Effector memory CD4-positive, alpha-beta T cell (primary cell): ENCODE data around the gene CPNE9.

ENCODE experiments used
- DNase-seq, 3 donors: peaks; one replicate each; pipeline ENCODE4 v3.0.0-alpha.2; 2020
- H3K27ac ChIP-seq: 2 replicates; pipeline ENCODE4 v1.7.0; 2013; ENCODE audit warnings: mild to moderate bottlenecking, low read length, moderate library complexity; ENCODE audit not compliant: insufficient read depth, poor library complexity, severe bottlenecking
- H3K27me3 ChIP-seq: replicated peaks from 2 replicates; pipeline ENCODE4 v1.7.0; 2013; ENCODE audit warnings: mild to moderate bottlenecking, low read length; ENCODE audit not compliant: insufficient read depth, control insufficient read depth, poor library complexity, severe bottlenecking
- H3K36me3 ChIP-seq: 2 replicates; pipeline ENCODE4 v1.7.0; 2013; ENCODE audit warnings: mild to moderate bottlenecking, low read length, moderate library complexity; ENCODE audit not compliant: control insufficient read depth, insufficient read depth
- H3K4me1 ChIP-seq: 2 replicates; pipeline ENCODE4 v1.7.0; 2013; ENCODE audit warnings: low read length, mild to moderate bottlenecking; ENCODE audit not compliant: control insufficient read depth, insufficient read depth, poor library complexity, severe bottlenecking
- H3K4me3 ChIP-seq: 2 replicates; pipeline ENCODE4 v1.7.0; 2013; ENCODE audit warnings: low read length, low read depth, mild to moderate bottlenecking; ENCODE audit not compliant: insufficient read depth, poor library complexity, severe bottlenecking
- H3K9me3 ChIP-seq: 2 replicates; pipeline ENCODE4 v1.7.0; 2013; ENCODE audit warnings: mild to moderate bottlenecking, low read length, moderate library complexity; ENCODE audit not compliant: control insufficient read depth

CPNE9 gene

DNA sequence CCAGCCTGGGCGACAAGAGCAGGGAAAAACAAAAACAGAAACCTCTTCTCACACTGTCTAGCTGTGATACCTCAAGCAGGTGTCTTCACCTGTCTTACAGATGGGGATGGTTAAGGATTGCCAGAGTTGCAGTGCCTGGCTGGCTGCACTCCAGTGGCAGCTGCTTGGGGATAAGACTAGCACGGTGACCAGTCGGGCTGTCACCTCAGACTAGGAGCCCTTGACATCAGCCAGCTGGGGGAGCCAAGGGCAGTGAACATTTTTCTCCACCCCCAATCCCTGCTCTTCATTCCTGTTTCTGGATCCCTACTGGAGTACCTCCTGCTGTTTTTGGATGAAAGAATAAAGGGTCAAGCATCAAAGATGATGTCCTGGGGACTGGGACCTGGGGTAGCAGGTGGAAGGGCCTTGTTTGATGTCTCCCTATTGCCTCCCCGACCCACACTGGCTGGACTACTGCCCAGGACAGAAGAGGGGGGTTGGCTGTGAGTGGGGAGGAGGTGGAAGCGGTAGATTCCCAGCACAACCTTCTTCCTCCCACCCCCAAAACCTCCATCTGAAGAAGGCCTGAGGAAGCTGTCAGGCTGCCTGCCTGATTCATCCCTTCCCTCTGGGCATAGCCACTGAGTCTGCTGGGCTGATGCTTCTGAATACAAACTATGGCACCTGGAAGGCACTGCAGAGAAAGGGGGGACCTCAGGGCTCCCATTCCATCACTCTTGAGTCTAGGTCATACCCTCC, 7.0 kb upstream of the CPNE9 start:
- H3K27me3 ChIP-seq = no peaks in the 10 kb centered on the region
- no peak overlapping the region for H3K27ac ChIP-seq
- no peaks in the 10 kb centered on the region for H3K4me1 ChIP-seq
- no peak overlapping the region for H3K4me3 ChIP-seq
- DNase-seq = no peak
- H3K36me3 ChIP-seq = peaks cover 62% of the 10 kb centered on the region
- H3K9me3 ChIP-seq = no peaks in the 10 kb centered on the region

DNA sequence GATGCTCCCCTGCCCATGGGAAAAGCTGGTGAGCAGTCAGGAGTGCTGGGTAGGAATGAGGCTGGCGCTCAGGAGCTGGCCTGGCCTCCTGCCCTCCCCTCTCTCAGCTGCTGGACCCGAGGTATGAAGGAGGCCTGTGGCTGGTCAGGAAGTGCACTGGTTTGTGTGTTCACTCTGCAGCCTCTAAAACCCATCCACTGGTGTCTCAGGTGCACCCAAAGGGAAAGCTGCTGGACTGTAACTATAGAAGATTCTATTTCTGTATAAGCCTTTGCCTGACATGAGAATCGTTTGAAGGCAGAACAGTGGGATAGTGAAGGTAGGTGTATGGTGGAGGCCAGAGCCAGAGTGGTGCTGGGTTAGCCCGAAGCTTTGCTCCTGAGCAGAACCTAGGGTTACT, 5.7 kb upstream of the CPNE9 start:
- no peaks in the 10 kb centered on the region for H3K9me3 ChIP-seq
- H3K4me1 ChIP-seq = no peaks in the 10 kb centered on the region
- no peak for DNase-seq
- H3K36me3 ChIP-seq = peaks cover 50% of the 10 kb centered on the region
- H3K27ac ChIP-seq = no peak overlapping the region
- no peaks in the 10 kb centered on the region for H3K27me3 ChIP-seq
- no peak overlapping the region for H3K4me3 ChIP-seq

DNA sequence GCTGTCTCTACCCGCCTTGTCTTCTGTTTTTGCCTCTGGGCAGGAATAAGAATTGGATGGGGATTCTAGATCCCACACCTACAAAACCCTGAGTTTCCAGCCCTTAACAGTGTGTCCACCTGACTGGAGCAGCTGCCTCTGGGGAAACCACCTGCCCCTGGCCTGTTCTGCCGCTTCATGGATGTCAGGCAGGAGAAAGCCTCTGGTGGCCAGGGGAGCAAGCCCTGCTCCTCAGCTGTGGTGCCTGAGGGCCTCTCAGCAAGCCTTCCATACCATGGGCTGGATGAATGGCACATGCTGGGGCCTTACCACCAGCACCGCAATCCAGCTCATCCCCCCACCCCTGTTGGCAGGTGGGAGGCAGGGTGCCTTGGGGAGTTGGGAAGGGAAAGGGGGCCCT, 5.3 kb upstream of the CPNE9 start:
- no peak for DNase-seq
- H3K27ac ChIP-seq = no peak overlapping the region
- H3K36me3 ChIP-seq = peaks cover 46% of the 10 kb centered on the region

DNA sequence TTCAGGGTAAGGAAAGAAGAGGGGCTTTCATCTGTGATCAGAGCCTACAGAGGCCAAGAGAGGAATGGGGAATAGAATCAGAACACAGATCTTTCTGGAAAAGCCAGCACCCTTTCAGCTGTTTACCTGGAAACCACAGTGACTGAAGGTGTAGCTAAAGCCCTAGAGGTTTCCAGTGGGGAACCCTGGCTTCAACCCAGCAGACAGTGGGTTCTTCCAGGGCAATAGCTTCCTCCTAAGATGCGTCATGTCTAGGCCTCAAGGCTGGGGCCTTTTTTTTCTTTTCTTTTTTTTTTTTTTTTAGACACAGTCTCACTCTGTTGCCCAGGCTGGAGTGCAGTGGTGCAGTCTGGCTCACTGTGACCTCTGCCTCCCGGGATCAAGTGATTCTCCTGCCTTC, 3.1 kb upstream of the CPNE9 start:
- peaks cover 25% of the 10 kb centered on the region for H3K36me3 ChIP-seq
- DNase-seq = no peak
- H3K27me3 ChIP-seq = peaks cover 9% of the 10 kb centered on the region
- no peak overlapping the region for H3K27ac ChIP-seq
- no peak overlapping the region for H3K4me3 ChIP-seq
- peaks cover 14% of the 10 kb centered on the region for H3K4me1 ChIP-seq
- no peaks in the 10 kb centered on the region for H3K9me3 ChIP-seq

More for the DNA sequence above, 5.3 kb upstream of the CPNE9 start:
- no peak overlapping the region for H3K4me3 ChIP-seq
- no peaks in the 10 kb centered on the region for H3K27me3 ChIP-seq
- no peaks in the 10 kb centered on the region for H3K9me3 ChIP-seq
- no peaks in the 10 kb centered on the region for H3K4me1 ChIP-seq

DNA sequence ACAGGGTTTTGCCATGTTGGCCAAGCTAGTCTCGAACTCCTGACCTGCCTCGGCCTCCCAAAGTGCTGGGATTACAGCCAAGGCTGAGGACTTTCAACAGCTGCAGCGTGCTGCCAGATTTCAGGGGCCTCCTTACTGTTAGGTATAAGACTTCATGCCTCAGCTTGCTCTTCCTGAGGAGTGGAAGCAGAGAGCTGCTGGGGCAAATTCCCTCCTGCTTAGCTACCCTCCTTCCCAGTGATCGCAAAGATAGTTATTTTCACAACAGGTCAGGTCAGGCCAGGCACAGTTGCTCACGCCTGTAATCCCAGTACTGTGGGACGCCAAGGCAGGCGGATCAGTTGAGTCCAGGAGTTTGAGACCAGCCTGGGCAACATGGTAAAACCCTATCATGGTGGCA, 2.6 kb upstream of the CPNE9 start:
- no peak overlapping the region for H3K4me3 ChIP-seq
- H3K9me3 ChIP-seq = no peaks in the 10 kb centered on the region
- H3K36me3 ChIP-seq = peaks cover 21% of the 10 kb centered on the region

DNA sequence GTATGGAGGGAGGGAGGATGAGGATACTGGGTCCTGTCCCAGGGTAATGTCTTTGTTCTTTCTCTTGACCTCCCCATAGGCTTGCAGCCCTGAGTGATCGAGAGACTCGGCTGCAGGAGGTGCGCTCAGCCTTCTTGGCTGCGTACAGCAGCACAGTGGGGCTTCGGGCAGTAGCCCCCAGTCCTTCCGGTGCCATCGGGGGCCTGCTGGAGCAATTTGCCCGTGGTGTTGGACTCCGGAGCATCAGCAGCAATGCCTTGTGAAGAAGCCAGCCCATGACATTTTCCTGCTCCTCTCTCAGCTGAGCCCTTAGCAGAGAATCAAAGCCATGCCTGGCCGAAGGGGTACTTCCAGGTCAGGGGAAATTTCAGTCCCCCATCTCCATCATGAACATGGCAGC, 1.9 kb upstream of the CPNE9 start:
- peaks cover 14% of the 10 kb centered on the region for H3K4me1 ChIP-seq
- no peak overlapping the region for H3K4me3 ChIP-seq
- no peak for DNase-seq
- H3K27me3 ChIP-seq = peaks cover 9% of the 10 kb centered on the region
- no peaks in the 10 kb centered on the region for H3K9me3 ChIP-seq
- no peak overlapping the region for H3K27ac ChIP-seq
- peaks cover 20% of the 10 kb centered on the region for H3K36me3 ChIP-seq

More for the DNA sequence above, 2.6 kb upstream of the CPNE9 start:
- peaks cover 14% of the 10 kb centered on the region for H3K4me1 ChIP-seq
- no peak overlapping the region for H3K27ac ChIP-seq
- DNase-seq = no peak
- H3K27me3 ChIP-seq = peaks cover 9% of the 10 kb centered on the region

DNA sequence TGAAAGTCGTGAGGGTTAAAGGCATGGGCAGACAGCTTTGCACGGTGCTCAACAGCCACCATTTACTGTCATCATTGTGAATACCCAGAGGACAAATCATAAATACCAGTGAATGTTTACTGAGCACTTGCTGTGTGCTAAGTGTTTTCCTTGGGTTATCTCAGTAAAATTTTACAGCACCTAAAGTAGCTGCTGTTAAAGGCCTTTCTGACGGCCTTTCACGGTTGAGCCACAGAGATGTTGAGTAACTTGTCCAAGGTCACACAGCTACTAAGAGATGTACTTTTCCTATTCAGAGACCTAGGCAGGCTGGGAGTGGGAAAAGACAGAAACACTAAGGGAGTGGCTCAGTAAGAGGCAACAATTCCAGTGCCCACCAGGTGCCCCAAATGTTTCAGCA, 393 bp upstream of the CPNE9 start:
- H3K4me1 ChIP-seq = peaks cover 14% of the 10 kb centered on the region
- no peak for DNase-seq
- peaks cover 9% of the 10 kb centered on the region for H3K27me3 ChIP-seq
- no peaks in the 10 kb centered on the region for H3K9me3 ChIP-seq
- peaks cover 4% of the 10 kb centered on the region for H3K36me3 ChIP-seq
- H3K27ac ChIP-seq = no peak overlapping the region
- H3K4me3 ChIP-seq = no peak overlapping the region

DNA sequence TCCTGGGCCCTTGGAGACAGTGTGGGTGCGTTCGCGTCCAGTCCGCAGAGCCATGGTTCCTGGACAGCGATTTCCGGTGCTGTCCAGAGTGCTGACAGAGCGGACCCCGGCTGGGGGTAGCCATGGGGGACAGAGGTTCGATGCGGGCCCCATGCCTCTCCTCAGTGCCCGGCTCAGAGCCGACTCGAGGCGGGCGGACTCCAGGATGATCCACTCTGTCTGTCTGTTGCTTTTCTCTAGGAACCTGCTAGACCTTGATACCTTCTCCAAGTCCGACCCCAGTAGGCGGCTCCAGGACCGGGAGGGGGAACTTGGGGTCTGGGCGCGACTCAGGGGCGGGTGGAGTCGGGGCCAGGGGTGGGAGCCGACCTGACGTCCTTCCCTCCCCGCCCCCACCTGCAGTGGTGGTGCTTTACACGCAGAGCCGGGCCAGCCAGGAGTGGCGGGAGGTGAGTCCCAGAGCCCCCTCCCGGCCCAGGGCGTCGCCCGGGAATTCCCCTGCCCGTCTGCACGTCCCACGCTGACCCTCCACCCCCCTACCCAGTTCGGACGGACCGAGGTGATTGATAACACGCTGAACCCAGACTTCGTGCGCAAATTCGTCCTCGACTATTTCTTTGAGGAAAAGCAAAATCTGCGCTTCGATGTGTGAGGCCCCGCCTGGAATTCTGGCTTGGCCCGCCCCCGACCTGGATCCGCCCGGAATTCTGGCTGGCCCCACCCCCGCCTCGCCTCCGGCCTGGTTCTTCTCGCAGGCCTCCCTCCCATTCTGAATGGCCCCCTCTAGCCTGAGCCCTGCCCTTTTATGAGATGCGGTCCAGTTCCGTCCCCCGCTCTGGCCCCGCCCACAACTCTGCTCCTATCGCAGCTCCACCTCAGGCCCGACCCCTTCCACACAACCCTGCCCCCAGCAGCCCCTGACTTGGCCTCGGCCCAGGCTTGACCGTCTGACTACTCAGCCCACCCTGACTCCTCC, 1.0 kb downstream of the CPNE9 start:
- no peaks in the 10 kb centered on the region for H3K9me3 ChIP-seq
- H3K4me3 ChIP-seq = peak overlapping the region; percentile 42
- H3K27ac ChIP-seq = no peak overlapping the region
- DNase-seq = no peak
- H3K27me3 ChIP-seq = peaks cover 9% of the 10 kb centered on the region
- peaks cover 4% of the 10 kb centered on the region for H3K36me3 ChIP-seq
- peaks cover 14% of the 10 kb centered on the region for H3K4me1 ChIP-seq

DNA sequence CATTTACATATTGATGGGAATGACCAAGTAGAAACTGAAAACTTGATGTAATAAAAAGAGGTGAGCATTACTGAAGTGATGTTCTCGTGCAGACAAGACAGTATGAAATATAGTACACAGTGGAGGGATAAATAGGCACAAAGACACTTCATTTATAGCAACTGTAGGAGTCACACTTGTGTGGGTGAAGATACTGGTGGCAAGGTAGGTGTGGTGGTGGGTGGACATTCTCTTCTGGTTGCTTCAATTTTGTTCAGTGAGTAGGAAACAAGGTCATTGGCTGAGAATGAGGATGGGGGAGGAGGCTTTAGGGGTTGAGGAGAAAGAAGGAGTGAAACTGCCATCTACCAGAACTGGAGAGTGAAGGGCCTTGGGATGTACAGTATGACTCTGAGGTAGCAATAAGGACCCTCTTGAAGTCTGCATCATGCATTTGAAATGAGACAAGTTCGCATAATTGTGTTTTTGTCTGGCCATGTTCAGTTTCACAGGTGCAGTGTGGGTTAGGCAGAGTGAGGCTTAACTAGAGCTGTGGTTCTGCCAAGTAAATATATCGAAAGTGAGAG, 6.6 kb downstream of the CPNE9 start:
- Histone ChIP-seq H3K4me3 (no peak overlapping the region), H3K9me3 (no peaks in the 10 kb centered on the region), H3K36me3 (no peaks in the 10 kb centered on the region), H3K27ac (no peak overlapping the region), H3K4me1 (no peaks in the 10 kb centered on the region), H3K27me3 (no peaks in the 10 kb centered on the region)
- DNase-seq = no peak

DNA sequence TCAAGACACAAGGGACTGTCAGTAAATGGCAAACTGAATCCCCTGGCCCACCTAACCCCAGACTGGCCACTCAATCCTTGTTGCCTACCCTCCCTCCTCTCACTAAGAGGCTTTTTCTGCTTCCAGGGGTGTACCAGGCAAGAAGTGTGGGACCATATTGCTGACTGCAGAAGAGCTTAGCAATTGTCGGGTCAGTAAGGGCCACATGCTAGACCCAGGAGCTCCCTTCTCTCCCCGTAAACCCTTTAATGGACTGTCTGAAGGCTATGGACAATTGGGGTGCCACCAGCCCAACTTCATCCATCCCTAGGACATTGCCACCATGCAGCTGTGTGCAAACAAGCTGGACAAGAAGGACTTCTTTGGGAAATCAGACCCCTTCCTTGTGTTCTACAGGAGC, 8.8 kb downstream of the CPNE9 start:
- no peak overlapping the region for H3K4me3 ChIP-seq
- no peak overlapping the region for H3K27ac ChIP-seq
- no peaks in the 10 kb centered on the region for H3K4me1 ChIP-seq
- no peak for DNase-seq
- H3K9me3 ChIP-seq = no peaks in the 10 kb centered on the region
- H3K36me3 ChIP-seq = no peaks in the 10 kb centered on the region
- no peaks in the 10 kb centered on the region for H3K27me3 ChIP-seq
